Retinal pigment epithelial cell (primary cell): ENCODE data around the gene SSBP3.

Experiments
- DNase-seq: peaks from one replicate; pipeline ENCODE4 v3.0.0-alpha.2; 2010; ENCODE audit warnings: low read depth
- H3K4me3 ChIP-seq: 2 replicates; pipeline ENCODE4 v1.5.1; 2011; ENCODE audit warnings: mild to moderate bottlenecking, low read length, control low read depth, moderate library complexity
- CTCF ChIP-seq: conservative IDR thresholded peaks from 2 replicates; pipeline ENCODE4 v1.5.1; 2011; ENCODE audit warnings: low read depth, low read length, control low read depth, inconsistent platforms

SSBP3 gene

DNA sequence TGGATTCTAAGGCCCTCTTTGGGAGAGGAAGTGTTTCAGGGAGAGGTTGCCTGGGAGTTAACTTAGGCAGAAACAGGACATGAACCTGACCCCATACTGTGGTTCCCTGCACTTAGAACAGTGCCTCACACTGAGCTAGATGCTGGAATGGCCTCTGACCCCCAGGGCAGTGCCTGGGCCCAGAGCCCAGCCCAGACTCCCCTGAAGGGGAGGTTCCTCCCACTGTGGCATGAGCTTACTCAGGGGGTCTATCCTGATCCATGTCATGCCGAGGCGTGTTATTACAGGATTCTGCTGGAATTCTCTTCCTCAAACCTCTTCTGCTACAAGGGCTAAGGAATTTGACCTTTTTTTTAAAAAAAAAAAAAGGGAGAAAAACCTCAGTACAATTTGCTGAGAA lies 134.1 kb downstream of the SSBP3 start:
- no peak overlapping the region for H3K4me3 ChIP-seq
- TF ChIP-seq CTCF, result no peak
- no peak for DNase-seq

- DNase-seq, result no peak
- no peak overlapping the region for H3K4me3 ChIP-seq
- no peak for TF ChIP-seq CTCF
Measured at GRCh38 chr1:54271341-54271740, 134.9 kb downstream of the SSBP3 start.

DNA sequence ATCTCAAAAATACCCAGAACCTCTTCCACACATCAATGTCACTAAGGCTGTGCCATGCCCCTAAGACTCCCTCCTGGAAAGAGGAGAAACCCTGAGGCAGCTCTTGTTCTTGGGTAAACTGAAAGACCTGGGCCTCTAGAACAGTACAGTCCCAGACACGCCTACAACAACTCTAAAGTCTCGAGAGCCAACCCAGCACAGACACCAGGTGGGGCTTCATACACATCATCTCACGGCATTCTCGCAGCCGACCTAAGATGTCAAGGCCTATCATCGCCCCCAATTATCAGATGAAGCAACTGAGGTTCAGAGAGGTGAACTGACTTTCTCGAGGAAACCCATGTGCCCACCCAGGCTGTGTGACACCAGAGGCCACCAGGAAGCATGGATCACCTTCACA lies 135.7 kb downstream of the SSBP3 start:
- TF ChIP-seq CTCF, result no peak
- H3K4me3 ChIP-seq, result no peak overlapping the region
- DNase-seq, result no peak

GRCh38 chr1:54268762-54269297 lies 137.4 kb downstream of the SSBP3 start:
- no peak for DNase-seq
- H3K4me3 ChIP-seq, result no peak overlapping the region
- TF ChIP-seq CTCF, result no peak

DNA sequence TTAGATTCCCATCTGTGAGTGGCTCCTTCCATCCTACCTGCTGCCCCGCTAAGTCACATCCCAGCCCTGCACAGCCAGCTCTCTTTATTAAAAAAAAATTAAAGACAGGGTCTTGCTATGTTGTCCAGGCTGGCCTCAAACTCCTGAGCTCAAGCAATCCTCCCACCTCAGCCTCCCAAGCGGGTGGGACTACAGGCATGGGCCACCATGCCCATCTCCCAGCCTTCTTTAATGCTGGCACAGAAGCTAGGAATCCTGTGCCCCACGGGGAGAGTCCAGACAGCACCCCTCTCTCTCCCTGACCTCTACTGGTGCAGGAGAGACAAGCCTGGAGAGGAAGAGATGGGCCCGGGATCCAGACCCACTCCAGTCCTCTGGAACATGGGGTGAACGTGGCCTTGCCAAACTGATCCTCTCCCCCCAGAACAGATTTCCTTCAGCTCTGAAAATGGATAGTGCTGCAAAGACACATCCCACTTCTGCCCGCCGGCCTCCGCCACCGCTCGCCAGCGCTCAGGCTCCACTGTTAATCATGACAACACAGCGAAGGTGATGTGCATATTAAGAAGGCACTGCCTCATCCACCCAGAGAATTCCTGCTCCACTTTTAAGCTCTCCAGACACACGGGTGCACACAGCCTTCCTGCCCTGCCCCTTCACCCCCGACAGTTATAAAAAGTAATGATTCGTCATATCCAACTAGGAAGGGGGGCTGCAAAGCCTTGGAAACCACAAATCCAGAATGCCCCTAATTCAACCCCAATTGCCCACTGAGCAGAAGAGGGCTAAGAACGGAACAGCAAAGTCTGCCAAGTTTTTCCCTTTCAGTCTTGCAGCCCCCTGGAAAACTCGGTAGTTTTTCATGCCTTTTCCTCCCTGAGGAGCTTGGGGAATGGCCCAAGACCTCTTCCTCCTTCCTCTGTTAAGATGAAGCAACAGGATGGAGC lies 138.1 kb downstream of the SSBP3 start:
- no peak for TF ChIP-seq CTCF
- H3K4me3 ChIP-seq, result no peak overlapping the region
- no peak for DNase-seq

GRCh38 chr1:54266908-54267307 lies 139.3 kb downstream of the SSBP3 start:
- H3K4me3 ChIP-seq, result no peak overlapping the region
- TF ChIP-seq CTCF, result no peak
- no peak for DNase-seq

DNA sequence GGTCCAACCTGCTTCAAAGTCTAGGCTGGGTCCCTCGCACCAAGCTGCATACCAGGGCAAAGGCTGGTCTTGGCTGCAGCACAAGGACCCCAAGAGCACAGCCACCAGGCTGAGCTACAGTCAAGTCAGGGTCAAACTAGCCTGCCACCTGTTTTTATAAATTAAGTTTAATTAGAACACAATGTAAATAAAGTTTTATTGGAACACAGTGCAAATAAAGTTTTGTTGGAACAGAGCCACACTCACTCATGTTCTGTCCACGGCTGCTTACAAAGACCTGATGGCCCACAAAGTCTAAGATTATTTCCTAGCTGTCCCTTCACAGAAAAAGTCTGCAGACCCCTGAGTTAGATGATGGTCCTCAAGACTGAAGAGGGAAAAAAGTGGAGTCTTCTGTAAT lies 140.0 kb downstream of the SSBP3 start:
- H3K4me3 ChIP-seq, result no peak overlapping the region
- DNase-seq, result no peak
- TF ChIP-seq CTCF, result no peak
